CD4-positive, alpha-beta T cell (primary cell): Measurements from ENCODE around the gene ABHD16B. TPM values are rescaled to one million over a fixed set of nuclear protein-coding genes. Genes with fewer than 3 reads are reported as not detected.

Experiments
- ATAC-seq: fragments of 200-7000 bp; cut with Tn5 transposase; one replicate; pipeline ENCODE4 v1.10.0; 2022; ENCODE audit warnings: mild to moderate bottlenecking; ENCODE audit not compliant: poor library complexity
- CTCF ChIA-PET: fragments of 350-600 bp; sonication (Branson Sonifier 250); formaldehyde crosslinking; loops from one replicate; lab custom pipeline; 2021; ENCODE audit warnings: antibody characterized with exemption, inconsistent platforms; lab: Charles Lee
- POLR2A ChIA-PET: fragments of 350-600 bp; sonication (Branson Sonifier 250); formaldehyde crosslinking; loops from one replicate; lab custom pipeline; 2021; ENCODE audit warnings: antibody characterized with exemption, inconsistent platforms; lab: Charles Lee
- DNase-seq, 14 experiments: peaks; one replicate each; pipeline ENCODE4 v3.0.0-alpha.2; 2013 to 2020; ENCODE audit warnings: mixed read lengths in 2 of 14
- H3K27ac ChIP-seq, 2 donors: one replicate each; pipeline versions ENCODE4 v1.5.1 to v1.7.0; 2013; ENCODE audit warnings: low read length in 2 of 2, low read depth in 1 of 2, mild to moderate bottlenecking in 1 of 2
- H3K27me3 ChIP-seq, 2 experiments: 1 replicate in 1 of 2; 2 replicates in 1 of 2; pipeline versions ENCODE4 v1.6.1 to v1.7.0; 2013; ENCODE audit warnings: low read length in 2 of 2, control low read depth in 1 of 2, mild to moderate bottlenecking in 1 of 2, moderate library complexity in 1 of 2; ENCODE audit not compliant: insufficient read depth in 2 of 2, control insufficient read depth in 1 of 2
- H3K36me3 ChIP-seq: one replicate; pipeline ENCODE4 v1.6.1; 2013; ENCODE audit warnings: low read length, control low read depth; ENCODE audit not compliant: insufficient read depth
- H3K4me1 ChIP-seq: one replicate; pipeline ENCODE4 v1.6.1; 2013; ENCODE audit warnings: low read length, control low read depth; ENCODE audit not compliant: insufficient read depth
- H3K4me3 ChIP-seq: one replicate; pipeline ENCODE4 v1.5.1; 2013; ENCODE audit warnings: mild to moderate bottlenecking, low read length, moderate library complexity
- H3K9me3 ChIP-seq, 2 experiments: 1 replicate in 1 of 2; 2 replicates in 1 of 2; pipeline versions ENCODE4 v1.6.1 to v1.7.0; 2013; ENCODE audit warnings: low read length in 2 of 2, mild to moderate bottlenecking in 2 of 2, control low read depth in 1 of 2, moderate library complexity in 1 of 2; ENCODE audit not compliant: control insufficient read depth in 1 of 2, insufficient read depth in 1 of 2
- H3K27ac Mint-ChIP-seq: one replicate; pipeline ENCODE4 v1.8.0; 2020; ENCODE audit warnings: mixed read lengths
- H3K27me3 Mint-ChIP-seq: one replicate; pipeline ENCODE4 v1.8.0; 2021; ENCODE audit warnings: mixed read lengths
- H3K36me3 Mint-ChIP-seq: one replicate; pipeline ENCODE4 v1.8.0; 2021; ENCODE audit warnings: low read depth, mixed read lengths
- H3K4me1 Mint-ChIP-seq: one replicate; pipeline ENCODE4 v1.8.0; 2021; ENCODE audit warnings: low read depth, mixed read lengths
- H3K4me3 Mint-ChIP-seq: one replicate; pipeline ENCODE4 v1.8.0; 2020; ENCODE audit warnings: mild to moderate bottlenecking, mixed read lengths
- H3K9me3 Mint-ChIP-seq: one replicate; pipeline ENCODE4 v1.8.0; 2020; ENCODE audit warnings: mixed read lengths
- intact Hi-C, 2 experiments: fragments of 100-400 bp; cut with DNase I in 1 of 2; cut with micrococcal nuclease in 1 of 2; formaldehyde crosslinking; loops; one replicate each; pipeline versions ENCODE4 v1.15.1 to v1.9.0; 2023 to 2025; cut with DNase I, micrococcal nuclease
- total RNA-seq, 174 experiments: library from RNA in 2 of 174; stranded (reverse) in 2 of 174; gene quantifications; one replicate each; pipeline ENCODE4 v1.2.3 and lab custom pipeline; 2021 to 2026
- TF ChIP-seq, protein P1 (sequence below): fragments of 200-600 bp; IDR thresholded peaks from one replicate; pipeline ENCODE4 v1.8.0; 2022; ENCODE audit warnings: antibody characterized with exemption, mild to moderate bottlenecking

Gene ABHD16B
- total RNA-seq, 2 experiments from 2014 or later: not detected

DNA sequence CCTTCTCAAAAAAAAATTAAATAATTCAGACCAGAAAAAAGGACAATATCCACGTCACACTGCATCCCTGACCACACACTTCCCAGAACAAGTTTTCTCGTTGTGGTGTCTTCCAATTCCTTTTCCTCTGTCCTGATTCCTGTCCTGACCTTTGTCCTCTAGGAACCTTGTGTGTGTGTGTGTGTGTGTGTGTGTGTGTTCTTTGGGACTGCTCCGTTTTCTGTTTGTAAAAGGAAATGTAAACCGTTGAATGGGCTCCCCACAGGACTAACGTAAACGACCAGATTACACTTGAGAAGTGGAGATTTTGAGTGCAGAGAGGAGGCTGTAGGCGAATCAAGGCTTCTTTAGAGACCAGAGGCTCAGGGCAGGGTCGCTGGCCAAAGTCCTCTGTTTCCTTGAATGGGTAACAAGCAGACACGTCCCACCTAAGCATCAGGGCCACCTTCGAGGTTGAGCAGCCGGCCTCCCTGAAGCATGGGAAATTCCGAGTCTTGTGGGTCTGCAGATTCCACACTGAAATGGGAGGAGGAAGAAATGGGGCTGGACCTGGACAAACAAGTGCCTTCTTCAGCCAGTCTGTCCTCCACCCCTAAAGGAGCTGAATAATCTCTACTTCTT, 37.5 kb upstream of the ABHD16B start:
- ATAC-seq (no peak), DNase-seq (no peak)
- Mint-ChIP-seq H3K27me3 (peaks cover 42% of the 10 kb centered on the region), H3K4me3 (no peak overlapping the region), H3K27ac (no peak overlapping the region), H3K36me3 (no peaks in the 10 kb centered on the region), H3K4me1 (peaks cover 5% of the 10 kb centered on the region), H3K9me3 (no peaks in the 10 kb centered on the region)
- CTCF ChIA-PET: no interaction called here
- H3K27me3 ChIP-seq: peaks cover 28 to 29% of the 10 kb centered on the region in 2 experiments
- TF ChIP-seq, protein P1, sequence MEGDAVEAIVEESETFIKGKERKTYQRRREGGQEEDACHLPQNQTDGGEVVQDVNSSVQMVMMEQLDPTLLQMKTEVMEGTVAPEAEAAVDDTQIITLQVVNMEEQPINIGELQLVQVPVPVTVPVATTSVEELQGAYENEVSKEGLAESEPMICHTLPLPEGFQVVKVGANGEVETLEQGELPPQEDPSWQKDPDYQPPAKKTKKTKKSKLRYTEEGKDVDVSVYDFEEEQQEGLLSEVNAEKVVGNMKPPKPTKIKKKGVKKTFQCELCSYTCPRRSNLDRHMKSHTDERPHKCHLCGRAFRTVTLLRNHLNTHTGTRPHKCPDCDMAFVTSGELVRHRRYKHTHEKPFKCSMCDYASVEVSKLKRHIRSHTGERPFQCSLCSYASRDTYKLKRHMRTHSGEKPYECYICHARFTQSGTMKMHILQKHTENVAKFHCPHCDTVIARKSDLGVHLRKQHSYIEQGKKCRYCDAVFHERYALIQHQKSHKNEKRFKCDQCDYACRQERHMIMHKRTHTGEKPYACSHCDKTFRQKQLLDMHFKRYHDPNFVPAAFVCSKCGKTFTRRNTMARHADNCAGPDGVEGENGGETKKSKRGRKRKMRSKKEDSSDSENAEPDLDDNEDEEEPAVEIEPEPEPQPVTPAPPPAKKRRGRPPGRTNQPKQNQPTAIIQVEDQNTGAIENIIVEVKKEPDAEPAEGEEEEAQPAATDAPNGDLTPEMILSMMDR: no peak
- H3K9me3 ChIP-seq: no peaks in the 10 kb centered on the region
- H3K27ac ChIP-seq: no peak overlapping the region
- intact Hi-C loops: no loop called here
- no peak overlapping the region for H3K4me3 ChIP-seq
- no peaks in the 10 kb centered on the region for H3K36me3 ChIP-seq
- no peaks in the 10 kb centered on the region for H3K4me1 ChIP-seq
- POLR2A ChIA-PET: no interaction called here

DNA sequence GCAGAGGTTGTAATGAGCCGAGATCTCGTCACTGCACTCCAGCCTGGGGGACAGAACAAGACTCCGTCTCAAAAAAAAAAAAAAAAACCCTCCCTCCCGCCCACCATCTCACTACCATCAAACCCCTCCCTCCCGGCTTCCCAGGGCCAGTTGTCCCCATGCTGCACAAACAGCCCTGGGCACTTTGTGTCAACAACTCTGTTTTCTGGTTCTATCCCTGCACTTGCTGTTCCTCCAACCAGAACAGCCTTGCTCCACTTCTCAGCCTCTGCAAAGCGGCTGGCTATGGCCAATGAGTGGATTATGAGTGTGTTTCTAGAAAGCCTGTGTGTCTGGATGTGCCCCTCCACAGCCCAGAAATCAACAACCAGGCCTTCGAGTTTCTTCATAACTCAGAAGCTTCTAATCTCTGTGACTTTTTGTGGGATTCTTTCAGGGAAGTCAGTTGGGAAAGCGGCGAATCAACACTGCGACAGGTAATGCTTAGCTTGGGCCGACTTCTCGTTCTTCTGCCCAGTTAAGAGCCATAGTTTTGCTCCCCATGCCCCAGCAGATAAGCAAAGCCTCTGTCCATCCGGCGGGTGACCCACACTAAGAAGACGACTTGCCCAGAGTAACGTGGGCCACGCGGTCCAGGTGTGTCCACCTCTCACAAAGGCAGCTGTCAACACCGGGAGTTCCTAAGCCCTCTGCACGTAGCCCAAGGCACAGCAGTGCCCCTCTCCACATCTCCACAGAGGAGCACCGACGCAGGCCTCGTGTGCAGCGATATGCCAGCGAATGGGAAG, 35.8 kb upstream of the ABHD16B start:
- Histone ChIP-seq H3K27ac (no peak overlapping the region), H3K36me3 (no peaks in the 10 kb centered on the region), H3K4me1 (peaks cover 15% of the 10 kb centered on the region), H3K27me3 (peaks cover 40 to 42% of the 10 kb centered on the region in 2 experiments), H3K4me3 (no peak overlapping the region), H3K9me3 (no peaks in the 10 kb centered on the region)
- ChIA-PET CTCF (no interaction called here), POLR2A (no interaction called here)
- Mint-ChIP-seq H3K4me3 (no peak overlapping the region), H3K27ac (no peak overlapping the region), H3K36me3 (no peaks in the 10 kb centered on the region), H3K4me1 (peaks cover 10% of the 10 kb centered on the region), H3K27me3 (peaks cover 50% of the 10 kb centered on the region), H3K9me3 (no peaks in the 10 kb centered on the region)
- intact Hi-C loops: no loop called here
- TF ChIP-seq, protein P1: no peak
- DNase-seq (no peak), ATAC-seq (no peak)

DNA sequence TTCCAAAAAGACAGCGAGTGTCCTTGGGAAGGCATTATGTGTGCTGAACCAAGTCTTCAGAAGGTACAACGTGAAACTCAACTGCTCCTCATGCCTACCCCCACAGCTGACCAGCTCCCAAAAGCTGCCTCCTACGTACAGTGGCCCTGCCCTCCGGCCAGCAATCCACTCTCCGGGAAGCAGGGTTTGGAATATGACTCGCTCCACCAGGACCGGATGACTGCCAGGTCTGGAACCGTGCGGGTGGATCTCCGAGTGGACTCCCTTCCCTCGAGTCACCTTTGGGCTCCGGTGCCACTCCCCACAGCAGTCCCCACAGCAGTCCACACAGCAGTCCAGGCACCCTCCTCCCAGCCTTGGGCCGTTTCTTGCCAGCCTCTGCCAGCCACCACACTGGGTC, 34.5 kb upstream of the ABHD16B start:
- no peaks in the 10 kb centered on the region for H3K36me3 Mint-ChIP-seq

More for the DNA sequence above, 34.5 kb upstream of the ABHD16B start:
- peaks cover 40 to 42% of the 10 kb centered on the region in 2 experiments for H3K27me3 ChIP-seq
- H3K9me3 ChIP-seq: no peaks in the 10 kb centered on the region
- TF ChIP-seq, protein P1: no peak
- no peaks in the 10 kb centered on the region for H3K36me3 ChIP-seq
- H3K4me1 ChIP-seq: peaks cover 15% of the 10 kb centered on the region
- no peaks in the 10 kb centered on the region for H3K9me3 Mint-ChIP-seq
- no peak overlapping the region for H3K27ac ChIP-seq
- intact Hi-C loops: no loop called here
- peaks cover 48% of the 10 kb centered on the region for H3K27me3 Mint-ChIP-seq
- H3K4me3 Mint-ChIP-seq: no peak overlapping the region
- POLR2A ChIA-PET: no interaction called here
- CTCF ChIA-PET: no interaction called here
- ATAC-seq: no peak
- no peak overlapping the region for H3K4me3 ChIP-seq
- no peak overlapping the region for H3K27ac Mint-ChIP-seq
- H3K4me1 Mint-ChIP-seq: peaks cover 10% of the 10 kb centered on the region
- no peak for DNase-seq
